22Rv1 (cell line): ENCODE measurements around the gene PALLD.

Experiments
- H3K27ac ChIP-seq: fragments of 450-650 bp; 2 replicates; pipeline ENCODE4 v1.5.1; 2017
- CTCF ChIP-seq: fragments of 450-650 bp; IDR thresholded peaks from 2 replicates; pipeline ENCODE4 v1.5.1; 2017; ENCODE audit warnings: mild to moderate bottlenecking
- ZFX ChIP-seq: fragments of 450-650 bp; IDR thresholded peaks from 2 replicates; pipeline ENCODE4 v1.6.1; 2017; ENCODE audit warnings: antibody characterized with exemption, borderline replicate concordance

Gene PALLD

GRCh38 chr4:168688584-168688983 is 191.7 kb downstream of the PALLD start:
- TF ChIP-seq ZFX, result no peak
- no peak for TF ChIP-seq CTCF
- H3K27ac ChIP-seq, result no peak overlapping the region

GRCh38 chr4:168689791-168690190 is 192.9 kb downstream of the PALLD start:
- no peak for TF ChIP-seq ZFX
- TF ChIP-seq CTCF, result no peak
- no peak overlapping the region for H3K27ac ChIP-seq

- TF ChIP-seq CTCF (no peak), ZFX (no peak)
Measured at GRCh38 chr4:168690199-168690598, 193.3 kb downstream of the PALLD start.

GRCh38 chr4:168691631-168692369 is 194.9 kb downstream of the PALLD start:
- no peak overlapping the region for H3K27ac ChIP-seq
- TF ChIP-seq CTCF (no peak), ZFX (no peak)

More at GRCh38 chr4:168690199-168690598, 193.3 kb downstream of the PALLD start:
- no peak overlapping the region for H3K27ac ChIP-seq

GRCh38 chr4:168693750-168694490 is 197.1 kb downstream of the PALLD start:
- no peak overlapping the region for H3K27ac ChIP-seq

GRCh38 chr4:168694667-168695066 is 197.8 kb downstream of the PALLD start:
- no peak for TF ChIP-seq ZFX
- TF ChIP-seq CTCF, result no peak
- H3K27ac ChIP-seq, result no peak overlapping the region

More at GRCh38 chr4:168693750-168694490, 197.1 kb downstream of the PALLD start:
- TF ChIP-seq ZFX (no peak), CTCF (no peak)

- TF ChIP-seq CTCF (no peak), ZFX (no peak)
- no peak overlapping the region for H3K27ac ChIP-seq
Measured at GRCh38 chr4:168695288-168695687, 198.4 kb downstream of the PALLD start.
